SU-DHL-6 (cell line): Measurements from ENCODE around the gene HIVEP2.

Experiments used
- H2AFZ ChIP-seq: fragments of 200-600 bp; sonication (generic); 2 replicates; pipeline ENCODE4 v1.6.1; 2014; ENCODE audit warnings: low read depth, mild to moderate bottlenecking, moderate library complexity, mixed read lengths, antibody characterized with exemption, low read length; ENCODE audit not compliant: severe bottlenecking
- H3F3A ChIP-seq: fragments of 200-600 bp; shearing (Covaris generic); 2 replicates; pipeline ENCODE4 v1.6.0; 2016; ENCODE audit warnings: antibody characterized with exemption, mild to moderate bottlenecking; ENCODE audit not compliant: insufficient read depth
- H3K27ac ChIP-seq: fragments of 200-600 bp; sonication (generic); 2 replicates; pipeline ENCODE4 v1.5.1; 2016; ENCODE audit warnings: low read depth, mild to moderate bottlenecking, low read length, moderate library complexity, mixed read lengths
- H3K27me3 ChIP-seq: fragments of 200-600 bp; sonication (generic), shearing (Covaris generic); 2 replicates; pipeline ENCODE4 v1.6.0; 2014; ENCODE audit warnings: mild to moderate bottlenecking, low read length
- H3K36me3 ChIP-seq: fragments of 200-600 bp; sonication (generic); 2 replicates; pipeline ENCODE4 v1.6.1; 2014; ENCODE audit warnings: mild to moderate bottlenecking, low read length, mixed read lengths
- H3K4me2 ChIP-seq: fragments of 300-600, 200-600 bp; shearing (Covaris generic), sonication (generic); 2 replicates; pipeline ENCODE4 v1.6.0; 2014; ENCODE audit warnings: low read length, low read depth, mild to moderate bottlenecking; ENCODE audit not compliant: poor library complexity, severe bottlenecking
- H3K4me3 ChIP-seq: fragments of 200-600 bp; sonication (generic); 2 replicates; pipeline ENCODE4 v1.5.1; 2014; ENCODE audit warnings: antibody characterized with exemption, low read length, mild to moderate bottlenecking, mixed read lengths; ENCODE audit not compliant: insufficient read depth, poor library complexity, severe bottlenecking
- H3K79me2 ChIP-seq: fragments of 200-600 bp; sonication (generic); 2 replicates; pipeline ENCODE4 v1.6.1; 2014; ENCODE audit warnings: mild to moderate bottlenecking, low read length, moderate library complexity; ENCODE audit not compliant: insufficient read depth
- H3K9ac ChIP-seq: fragments of 200-600 bp; sonication (generic); 2 replicates; pipeline ENCODE4 v1.7.0; 2014; ENCODE audit warnings: mild to moderate bottlenecking, low read length
- H3K9me2 ChIP-seq: fragments of 200-600 bp; sonication (generic); replicated peaks from 2 replicates; pipeline ENCODE4 v1.6.1; 2014; ENCODE audit warnings: low read length; ENCODE audit not compliant: insufficient read depth
- H3K9me3 ChIP-seq: fragments of 200-600 bp; sonication (generic); 2 replicates; pipeline ENCODE4 v1.6.1; 2014; ENCODE audit warnings: low read length, mixed read lengths; ENCODE audit not compliant: insufficient read depth
- H4K20me1 ChIP-seq: fragments of 200-600 bp; sonication (generic); 2 replicates; pipeline ENCODE4 v1.6.1; 2014; ENCODE audit warnings: low read depth, mild to moderate bottlenecking, antibody characterized with exemption, low read length, moderate library complexity, mixed read lengths
- CTCF ChIP-seq: fragments of 200-600 bp; sonication (generic); IDR thresholded peaks from one replicate; pipeline ENCODE4 v1.5.1; 2017; ENCODE audit warnings: antibody characterized with exemption, mild to moderate bottlenecking, low read length, moderate library complexity; ENCODE audit not compliant: insufficient read depth, poor library complexity, severe bottlenecking
- EZH2phosphoT487 ChIP-seq: fragments of 200-600 bp; sonication (generic), shearing (Covaris generic); conservative IDR thresholded peaks from 2 replicates; pipeline ENCODE4 v1.6.1; 2018; ENCODE audit warnings: mild to moderate bottlenecking, antibody characterized with exemption, low read length, moderate library complexity, mixed read lengths

HIVEP2 gene

GRCh38 chr6:142758629-142759025 lies 186.3 kb downstream of the HIVEP2 start:
- Histone ChIP-seq H3K4me3 (no peak overlapping the region), H3K9me3 (no peaks in the 10 kb centered on the region)
- TF ChIP-seq CTCF (no peak), EZH2phosphoT487 (no peak)

GRCh38 chr6:142757852-142758628 lies 186.9 kb downstream of the HIVEP2 start:
- Histone ChIP-seq H3K9me3 (no peaks in the 10 kb centered on the region), H3K4me3 (no peak overlapping the region), H3K36me3 (peaks cover 11% of the 10 kb centered on the region; the same call in 1 of the 2 replicates), H3K27ac (no peak overlapping the region), H3K4me2 (no peak overlapping the region), H4K20me1 (no peaks in the 10 kb centered on the region), H2AFZ (no peak overlapping the region), H3K9me2 (no peaks in the 10 kb centered on the region), H3F3A (no peaks in the 10 kb centered on the region), H3K79me2 (no peaks in the 10 kb centered on the region), H3K27me3 (no peaks in the 10 kb centered on the region), H3K9ac (no peak overlapping the region)
- TF ChIP-seq EZH2phosphoT487 (no peak), CTCF (no peak)

More at GRCh38 chr6:142758629-142759025, 186.3 kb downstream of the HIVEP2 start:
- Histone ChIP-seq H3K4me2 (no peak overlapping the region), H3K9me2 (no peaks in the 10 kb centered on the region), H3K27ac (no peak overlapping the region), H4K20me1 (no peaks in the 10 kb centered on the region), H3K79me2 (no peaks in the 10 kb centered on the region), H3K36me3 (peaks cover 11% of the 10 kb centered on the region; the same call in 1 of the 2 replicates), H3F3A (no peaks in the 10 kb centered on the region), H2AFZ (no peak overlapping the region), H3K9ac (no peak overlapping the region), H3K27me3 (no peaks in the 10 kb centered on the region)

GRCh38 chr6:142756215-142756630 lies 188.8 kb downstream of the HIVEP2 start:
- no peaks in the 10 kb centered on the region for H3K9me3 ChIP-seq
- TF ChIP-seq CTCF, result no peak
- no peak for TF ChIP-seq EZH2phosphoT487
- H3K9me2 ChIP-seq, result no peaks in the 10 kb centered on the region
- H3F3A ChIP-seq, result no peaks in the 10 kb centered on the region
- H3K27ac ChIP-seq, result no peak overlapping the region
- H3K9ac ChIP-seq, result no peak overlapping the region
- no peaks in the 10 kb centered on the region for H3K79me2 ChIP-seq
- peaks cover 7% of the 10 kb centered on the region; the same call in 1 of the 2 replicates for H3K36me3 ChIP-seq
- no peak overlapping the region for H3K4me2 ChIP-seq
- no peaks in the 10 kb centered on the region for H4K20me1 ChIP-seq
- H2AFZ ChIP-seq, result no peak overlapping the region
- H3K4me3 ChIP-seq, result no peak overlapping the region
- no peaks in the 10 kb centered on the region for H3K27me3 ChIP-seq
